Right lobe of liver (tissue), 6 donors: ENCODE data around the gene SLC5A9. TPM values are rescaled to one million over a fixed set of nuclear protein-coding genes. Genes with fewer than 3 reads are reported as not detected.
"Not testable (repeated sequence)": the region's sequence is repeated elsewhere in the genome, so short reads cannot be mapped to it uniquely, and the experiment has no call there.

Experiments used
- ATAC-seq, 4 donors: fragments of 200-7000 bp; cut with Tn5 transposase; one replicate each; pipeline ENCODE4 v1.9.1; 2020; ENCODE audit warnings: mild to moderate bottlenecking in 4 of 4, moderate library complexity in 4 of 4
- DNase-seq, 3 donors: peaks; one replicate each; pipeline ENCODE4 v3.0.0-alpha.2; 2020
- H3K27ac ChIP-seq, 3 donors: fragments of 200-600 bp; one replicate each; pipeline ENCODE4 v1.8.0; 2022
- H3K27me3 ChIP-seq, 2 donors: fragments of 200-600 bp; one replicate each; pipeline ENCODE4 v1.8.0; 2022
- H3K36me3 ChIP-seq, 4 donors: fragments of 200-600 bp; sonication (generic) in 1 of 4; one replicate each; pipeline versions ENCODE4 v1.5.1 to v1.8.0; 2017 to 2022; ENCODE audit warnings: control low read depth in 1 of 4
- H3K4me1 ChIP-seq, 4 donors: fragments of 200-600 bp; sonication (generic) in 1 of 4; one replicate each; pipeline versions ENCODE4 v1.5.1 to v1.8.0; 2017 to 2022; ENCODE audit warnings: control low read depth in 1 of 4
- H3K4me3 ChIP-seq, 3 donors: fragments of 200-600 bp; one replicate each; pipeline ENCODE4 v1.8.0; 2022
- H3K9me3 ChIP-seq, 4 donors: fragments of 200-600 bp; sonication (generic) in 1 of 4; one replicate each; pipeline versions ENCODE4 v1.5.1 to v1.8.0; 2017 to 2022; ENCODE audit warnings: control low read depth in 1 of 4
- POLR2A ChIP-seq: fragments of 450-650 bp; IDR thresholded peaks from one replicate; pipeline ENCODE4 v1.6.1; 2017; ENCODE audit warnings: antibody characterized with exemption, mild to moderate bottlenecking
- WGBS: methylation state at CpG from one replicate; pipeline ENCODE4 v1.1.6; 2018; ENCODE audit warnings: low coverage, low lambda C conversion rate; ENCODE audit not compliant: insufficient coverage; ENCODE audit errors: missing lambda C conversion rate; 5-methylcytosine and 5-hydroxymethylcytosine counted together
- intact Hi-C, 2 donors: fragments of 100-400 bp; cut with DNase I; formaldehyde crosslinking; loops; one replicate each; pipeline versions ENCODE4 v1.11.2 to v1.14.1; 2022
- total RNA-seq, 6 experiments: library from RNA; depleted of rRNA in 2 of 6; stranded (reverse); fragments of >200 nt in 2 of 6; fragmentation: NEBNext Ultra II Directional in 3 of 6; extraction: Animal tissue kit (Norgen Biotek cat#: 25700) in 3 of 6; gene quantifications; one replicate each; pipeline versions ENCODE4 v1.1.0 to v1.2.4, GENCODE V29; 2016 to 2023
- TF ChIP-seq, protein P1 (sequence below), 4 donors: fragments of 200-600 bp in 3 of 4; fragments of 450-650 bp in 1 of 4; IDR thresholded peaks; one replicate each; pipeline versions ENCODE4 v1.5.1 to v1.8.0; 2016 to 2022; ENCODE audit warnings: antibody characterized with exemption in 4 of 4, mild to moderate bottlenecking in 2 of 4
- donor health status: DM: no; HTN: yes; CAD: no.
- donor health status: DM: no; HTN: no; CAD: no.
- donor health status: DM: no; HTN: no; CAD: no.
- donor health status: DM: no; HTN: yes; CAD: no.
- donor health status: DM: no; HTN: yes; CAD: no.

The SLC5A9 gene
- total RNA-seq, 6 experiments from 2014 or later, result 8.5 to 16.9 (median 11.8) TPM

DNA sequence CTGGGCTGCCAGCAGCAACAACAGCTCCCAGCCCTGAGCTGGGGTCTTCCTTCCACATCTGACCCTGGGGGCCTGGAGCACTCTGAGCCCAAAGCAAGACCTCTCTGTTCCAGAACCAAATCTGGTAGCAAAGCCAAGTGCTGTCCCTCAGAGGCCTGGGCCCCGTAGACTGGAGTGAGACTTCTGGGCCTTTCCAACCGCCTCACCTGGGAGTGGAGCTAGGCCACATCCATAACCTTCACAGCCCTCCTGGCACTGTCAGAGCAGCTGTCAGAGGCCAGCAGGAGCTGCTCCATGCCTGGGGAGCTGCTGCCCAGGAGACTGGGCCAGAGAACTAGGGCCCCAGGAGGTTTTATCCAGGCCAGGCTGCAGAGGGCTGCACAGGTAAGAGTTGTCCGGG lies 15.4 kb upstream of the SLC5A9 start:
- DNase-seq (no peak), ATAC-seq (peak in 1 of 4 donors; percentile 20)
- no peaks in the 10 kb centered on the region for H3K36me3 ChIP-seq
- H3K4me3 ChIP-seq, result no peak overlapping the region
- no peak for TF ChIP-seq POLR2A
- TF ChIP-seq, protein P1, sequence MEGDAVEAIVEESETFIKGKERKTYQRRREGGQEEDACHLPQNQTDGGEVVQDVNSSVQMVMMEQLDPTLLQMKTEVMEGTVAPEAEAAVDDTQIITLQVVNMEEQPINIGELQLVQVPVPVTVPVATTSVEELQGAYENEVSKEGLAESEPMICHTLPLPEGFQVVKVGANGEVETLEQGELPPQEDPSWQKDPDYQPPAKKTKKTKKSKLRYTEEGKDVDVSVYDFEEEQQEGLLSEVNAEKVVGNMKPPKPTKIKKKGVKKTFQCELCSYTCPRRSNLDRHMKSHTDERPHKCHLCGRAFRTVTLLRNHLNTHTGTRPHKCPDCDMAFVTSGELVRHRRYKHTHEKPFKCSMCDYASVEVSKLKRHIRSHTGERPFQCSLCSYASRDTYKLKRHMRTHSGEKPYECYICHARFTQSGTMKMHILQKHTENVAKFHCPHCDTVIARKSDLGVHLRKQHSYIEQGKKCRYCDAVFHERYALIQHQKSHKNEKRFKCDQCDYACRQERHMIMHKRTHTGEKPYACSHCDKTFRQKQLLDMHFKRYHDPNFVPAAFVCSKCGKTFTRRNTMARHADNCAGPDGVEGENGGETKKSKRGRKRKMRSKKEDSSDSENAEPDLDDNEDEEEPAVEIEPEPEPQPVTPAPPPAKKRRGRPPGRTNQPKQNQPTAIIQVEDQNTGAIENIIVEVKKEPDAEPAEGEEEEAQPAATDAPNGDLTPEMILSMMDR (IDR thresholded peaks at IDR 0.05), result no peak
- intact Hi-C loops, result no loop called here
- H3K9me3 ChIP-seq, result no peaks in the 10 kb centered on the region
- H3K27me3 ChIP-seq, result no peaks in the 10 kb centered on the region
- no peaks in the 10 kb centered on the region for H3K4me1 ChIP-seq
- 20% methylated on average over 1 of the region's 3 CpGs for WGBS
- no peak overlapping the region for H3K27ac ChIP-seq

DNA sequence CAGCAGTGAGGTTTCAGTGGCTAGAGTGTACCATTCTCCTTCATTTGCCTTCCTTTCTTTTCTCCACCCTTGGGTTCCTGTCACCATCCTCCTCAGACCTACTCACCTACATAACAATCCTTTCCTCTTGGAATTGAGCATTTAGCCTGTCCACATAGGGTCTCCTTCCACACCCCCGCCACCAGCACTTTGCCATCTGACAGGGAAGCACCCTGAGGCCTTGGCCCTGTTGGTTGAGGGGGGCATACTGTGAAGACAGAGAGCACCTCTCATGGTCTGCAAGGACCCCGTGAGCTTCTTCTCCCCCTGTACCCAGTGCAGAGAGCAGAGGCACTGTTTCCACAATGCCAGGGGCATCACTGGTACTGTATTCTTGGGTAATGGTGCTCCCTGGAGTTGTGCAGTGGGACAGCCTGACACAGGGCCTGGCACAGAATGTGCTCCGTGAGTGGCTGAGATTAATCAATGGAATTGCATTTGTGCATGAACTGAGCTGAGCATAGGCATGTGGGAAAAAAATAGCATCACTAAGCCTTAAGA lies 14.9 kb upstream of the SLC5A9 start:
- 65% methylated on average over 3 of the region's 3 CpGs for WGBS
- Histone ChIP-seq H3K27ac (no peak overlapping the region), H3K36me3 (no peaks in the 10 kb centered on the region), H3K4me1 (no peaks in the 10 kb centered on the region), H3K9me3 (no peaks in the 10 kb centered on the region), H3K4me3 (no peak overlapping the region), H3K27me3 (no peaks in the 10 kb centered on the region)
- DNase-seq (no peak), ATAC-seq (peak in 1 of 4 donors; percentile 12)
- no peak for TF ChIP-seq POLR2A
- TF ChIP-seq, protein P1 (IDR thresholded peaks at IDR 0.05), result no peak
- intact Hi-C loops, result no loop called here

DNA sequence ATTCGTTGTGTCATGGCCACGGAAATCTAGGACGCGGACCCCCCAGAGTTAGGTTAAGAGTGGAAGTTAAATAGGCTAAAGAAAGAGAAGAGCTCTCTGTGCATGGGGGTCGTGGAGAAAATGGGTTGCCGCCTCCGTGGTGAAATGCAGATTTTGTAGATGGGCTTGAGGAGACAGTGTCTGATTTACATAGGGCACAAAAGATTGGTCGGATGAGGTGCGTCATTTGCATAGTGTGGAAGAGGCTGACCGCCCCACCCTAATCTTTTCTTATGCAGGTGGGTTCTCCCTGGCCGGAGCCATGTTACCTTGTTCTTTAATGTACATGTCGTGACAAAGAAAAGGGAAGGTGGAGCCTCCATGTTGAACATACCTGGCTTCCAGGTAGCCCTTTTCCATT lies 14.3 kb upstream of the SLC5A9 start:
- Histone ChIP-seq H3K27me3 (no peaks in the 10 kb centered on the region), H3K4me3 (no peak overlapping the region), H3K9me3 (no peaks in the 10 kb centered on the region), H3K36me3 (no peaks in the 10 kb centered on the region), H3K4me1 (no peaks in the 10 kb centered on the region), H3K27ac (no peak overlapping the region)
- no peak for DNase-seq
- intact Hi-C loops, result no loop called here
- ATAC-seq, result no peak
- WGBS, result 78% methylated on average over 9 of the region's 12 CpGs
- TF ChIP-seq, protein P1 (IDR thresholded peaks at IDR 0.05), result no peak
- TF ChIP-seq POLR2A, result no peak

DNA sequence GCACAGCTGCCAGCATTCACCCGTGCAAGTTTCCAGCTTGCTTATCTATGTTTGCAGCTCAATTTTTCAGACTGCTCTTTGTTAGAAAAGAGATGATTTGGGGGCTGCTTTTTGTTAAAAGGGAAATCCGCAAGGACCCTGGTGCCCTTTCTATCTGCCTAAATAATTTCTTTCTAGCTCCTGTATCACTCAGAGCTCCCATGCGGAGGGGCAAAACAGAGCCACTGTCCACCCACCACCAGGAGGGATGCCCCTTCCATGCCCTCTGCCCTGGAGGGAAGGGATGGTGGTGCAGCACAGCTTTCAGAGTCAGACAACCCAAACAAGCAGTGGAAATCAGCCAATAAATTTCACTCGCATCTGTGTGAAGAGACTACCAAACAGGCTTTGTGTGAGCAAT lies 13.9 kb upstream of the SLC5A9 start:
- 76% methylated on average over 4 of the region's 4 CpGs for WGBS
- H3K36me3 ChIP-seq, result no peaks in the 10 kb centered on the region
- no peaks in the 10 kb centered on the region for H3K9me3 ChIP-seq
- TF ChIP-seq, protein P1 (IDR thresholded peaks at IDR 0.05), result no peak
- TF ChIP-seq POLR2A, result no peak
- no peak overlapping the region for H3K4me3 ChIP-seq
- ATAC-seq, result no peak
- H3K27ac ChIP-seq, result no peak overlapping the region
- intact Hi-C loops, result no loop called here
- H3K27me3 ChIP-seq, result no peaks in the 10 kb centered on the region
- DNase-seq, result no peak
- no peaks in the 10 kb centered on the region for H3K4me1 ChIP-seq

DNA sequence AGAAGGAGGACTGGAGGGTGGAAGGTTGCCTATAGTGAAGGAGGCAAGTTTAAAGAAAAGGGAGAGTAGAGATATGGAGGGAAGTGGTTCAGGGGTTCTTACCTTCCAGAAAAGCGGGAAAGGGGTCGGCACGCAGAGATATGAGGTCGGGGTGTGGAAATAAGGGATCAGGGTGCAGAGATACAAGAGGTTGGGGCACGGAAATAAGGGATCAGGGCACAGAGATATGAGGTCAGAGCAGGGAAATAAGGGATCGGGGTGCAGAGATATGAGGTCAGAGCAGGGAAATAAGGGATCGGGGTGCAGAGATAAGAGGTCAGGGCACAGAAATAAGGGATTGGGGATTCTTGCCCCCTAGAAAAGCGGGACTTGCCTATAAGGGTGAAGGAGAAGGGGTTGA lies 9.1 kb upstream of the SLC5A9 start:
- H3K4me1 ChIP-seq, H3K27ac ChIP-seq, H3K27me3 ChIP-seq, H3K4me3 ChIP-seq, DNase-seq, intact Hi-C loops, H3K36me3 ChIP-seq, H3K9me3 ChIP-seq, ATAC-seq: not testable (repeated sequence)
- WGBS, result 61% methylated on average over 8 of the region's 8 CpGs

DNA sequence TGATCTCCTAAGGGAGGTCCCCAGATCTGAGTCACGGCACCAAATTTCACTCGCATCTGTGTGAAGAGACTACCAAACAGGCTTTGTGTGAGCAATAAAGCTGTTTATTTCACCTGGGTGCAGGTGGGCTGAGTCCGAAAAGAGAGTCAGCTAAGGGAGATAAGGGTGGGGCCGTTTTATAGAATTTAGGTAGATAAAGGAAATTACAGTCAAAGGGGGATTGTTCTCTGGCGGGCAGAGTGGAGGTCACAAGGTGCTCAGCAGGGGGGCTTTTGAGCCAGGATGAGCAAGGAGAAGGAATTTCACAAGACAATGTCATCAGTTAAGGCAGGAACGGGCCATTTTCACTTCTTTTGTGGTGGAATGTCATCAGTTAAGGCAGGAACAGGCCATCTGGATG lies 8.2 kb upstream of the SLC5A9 start:
- ATAC-seq, H3K9me3 ChIP-seq, H3K4me3 ChIP-seq, H3K27ac ChIP-seq, intact Hi-C loops, H3K36me3 ChIP-seq, H3K4me1 ChIP-seq, DNase-seq, H3K27me3 ChIP-seq: not testable (repeated sequence)
- WGBS, result 49% methylated on average over 6 of the region's 6 CpGs
